Measurements from ENCODE around the gene HK3.

Gene HK3

DNA sequence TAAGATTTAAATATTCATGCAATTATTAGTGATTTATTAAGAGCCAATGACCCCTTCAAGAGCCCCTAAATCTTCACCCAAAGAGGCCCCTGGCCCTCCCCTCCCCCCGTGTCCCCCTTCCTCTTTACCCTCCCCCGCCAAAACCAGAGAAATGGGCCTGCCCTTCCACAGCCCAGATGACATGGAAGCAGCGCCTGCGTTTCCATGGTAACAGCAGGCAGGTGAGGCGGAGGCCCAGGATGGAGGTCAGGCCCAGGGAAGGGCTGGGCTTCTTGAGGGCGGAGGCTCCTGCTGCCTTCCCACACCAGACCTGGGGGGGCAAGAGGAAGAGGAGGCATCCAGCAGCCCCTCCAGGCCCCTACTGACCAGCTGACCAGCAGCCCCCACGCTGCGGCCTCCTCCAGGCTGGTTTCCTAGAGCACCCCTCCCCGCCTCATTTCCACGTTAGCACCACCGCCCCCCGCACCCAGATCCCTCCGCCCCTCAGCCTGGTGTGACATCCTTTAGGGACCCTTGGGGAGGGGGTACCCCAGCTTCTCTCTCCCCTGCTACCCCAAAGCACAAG lies 51.3 kb downstream of the HK3 start:
- no peak for FAIRE-seq

DNA sequence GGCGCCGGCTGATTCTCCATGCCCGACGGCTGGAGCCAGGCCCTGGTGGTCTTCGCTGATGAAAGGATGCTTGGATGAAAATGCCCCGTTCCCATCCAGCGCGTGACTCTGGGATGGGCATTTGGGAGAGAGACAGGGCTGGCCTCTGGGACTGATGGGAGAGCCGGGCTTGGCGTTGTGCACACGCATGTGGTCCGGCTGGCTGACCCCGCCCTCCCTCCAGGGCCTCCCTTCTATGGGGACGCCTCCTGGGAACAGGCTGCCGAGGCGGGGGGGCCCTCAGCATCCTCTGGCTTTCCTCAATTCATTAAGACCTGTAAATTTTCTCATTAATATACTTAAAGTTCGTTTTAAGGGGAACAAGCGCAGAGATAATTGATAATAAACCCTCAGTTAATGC lies 52.0 kb downstream of the HK3 start:
- FAIRE-seq = no peak

DNA sequence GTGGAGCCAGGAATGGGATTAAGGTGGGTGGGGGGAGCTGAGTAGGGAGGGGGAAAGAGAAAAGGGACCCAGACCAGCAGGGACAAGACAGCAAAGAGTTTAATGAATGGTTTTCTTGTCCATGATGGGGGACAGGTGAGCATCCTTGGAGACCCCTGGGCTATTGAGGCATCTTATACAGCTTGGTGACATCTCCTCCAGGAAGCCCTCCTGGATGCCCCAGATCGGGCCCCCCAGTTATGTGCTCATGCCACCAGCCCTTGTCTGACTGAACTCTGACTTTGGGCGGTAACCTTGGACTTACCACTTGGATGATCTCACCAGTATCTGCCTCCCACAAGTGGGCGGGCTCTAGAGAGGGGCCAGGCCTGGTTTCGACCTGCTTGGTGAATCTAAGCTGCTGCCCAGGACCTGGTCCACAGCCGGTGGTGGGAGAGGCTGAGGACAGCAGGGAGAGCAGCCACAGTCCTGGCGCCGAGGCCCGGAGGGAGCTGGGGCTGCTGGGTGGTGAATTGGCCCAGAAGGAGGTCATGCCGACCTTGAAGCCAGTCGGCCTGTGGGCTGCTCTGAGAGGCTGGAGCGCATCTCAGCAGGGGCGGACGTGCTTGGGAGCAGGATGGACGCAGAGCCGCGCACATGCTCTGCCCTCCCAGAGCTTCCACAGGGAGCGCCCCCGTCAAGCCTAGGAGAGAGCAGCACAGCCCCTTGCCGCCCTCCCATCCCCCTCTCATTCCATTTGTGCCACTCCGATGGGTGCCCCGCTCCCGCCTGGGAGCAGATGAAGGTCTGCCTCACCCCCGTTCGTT lies 52.6 kb downstream of the HK3 start:
- no peak for FAIRE-seq

DNA sequence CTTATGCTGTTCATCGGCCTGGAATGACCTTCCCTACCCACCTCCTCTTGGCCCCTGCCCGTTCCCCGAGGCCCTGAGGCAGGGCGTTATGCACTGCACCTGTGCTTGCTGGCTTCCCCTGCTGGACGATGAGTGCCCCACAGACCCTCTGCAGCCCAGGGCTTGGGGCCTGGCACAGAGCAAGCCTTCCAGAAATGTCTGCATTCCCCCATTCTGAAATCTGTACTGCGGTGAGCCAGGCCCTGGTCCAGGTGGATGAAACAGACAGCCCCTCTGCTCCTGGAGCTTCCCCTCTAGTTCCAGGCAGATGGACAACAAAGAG lies 53.8 kb downstream of the HK3 start:
- no peak for FAIRE-seq

DNA sequence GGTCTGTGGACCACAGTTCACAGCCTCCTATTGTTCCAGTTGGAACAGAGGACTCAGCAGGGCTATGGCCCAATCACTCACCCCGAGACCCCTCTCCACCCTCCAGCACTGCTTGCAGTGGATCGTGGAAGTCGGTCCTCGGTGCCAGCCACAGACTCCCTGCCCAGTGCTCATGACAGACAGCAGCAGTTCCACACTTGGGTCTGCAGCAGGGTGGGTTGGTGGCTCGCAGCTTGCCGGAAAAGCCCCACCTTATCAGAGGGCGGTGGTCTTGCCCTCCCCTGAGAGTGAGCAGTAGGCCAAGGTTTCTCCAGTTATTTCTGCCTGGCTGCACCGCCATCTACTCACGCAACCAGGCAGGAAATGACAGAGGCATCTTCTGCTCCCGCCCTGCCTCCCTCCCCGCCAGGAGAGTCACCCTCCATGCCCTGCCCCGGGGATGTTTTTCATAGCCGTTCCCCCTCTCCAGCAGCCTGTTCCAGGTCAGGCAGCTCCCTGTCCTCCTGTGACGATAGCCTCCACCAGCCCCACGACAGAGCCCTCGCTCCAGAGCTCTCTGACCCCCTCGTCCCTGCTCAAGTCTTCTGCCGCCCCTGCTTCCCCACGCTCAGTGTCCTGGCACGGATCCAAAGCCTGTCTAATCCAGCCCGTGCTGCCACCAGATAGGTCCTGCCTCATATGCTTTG lies 54.3 kb downstream of the HK3 start:
- FAIRE-seq = no peak

DNA sequence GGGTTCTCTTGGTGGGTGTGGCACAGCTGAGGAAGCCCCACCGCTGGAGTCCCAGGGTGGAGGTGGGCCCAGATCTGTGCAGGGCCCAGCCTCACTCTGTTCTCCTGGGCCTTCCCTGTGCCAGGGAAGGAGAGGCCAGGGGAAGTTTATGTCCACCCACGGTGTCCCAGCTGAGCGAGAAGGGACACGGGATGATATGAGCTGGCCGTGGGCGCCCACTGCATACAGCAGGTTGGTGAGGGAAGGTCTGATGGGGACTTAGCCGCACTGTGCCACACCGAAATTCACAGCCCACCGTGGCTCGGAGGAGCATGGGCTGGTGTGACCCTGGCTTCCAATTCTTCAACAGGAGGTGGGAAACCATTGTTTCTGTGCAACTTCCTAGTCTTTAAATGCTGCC lies 54.9 kb downstream of the HK3 start:
- FAIRE-seq = no peak

DNA sequence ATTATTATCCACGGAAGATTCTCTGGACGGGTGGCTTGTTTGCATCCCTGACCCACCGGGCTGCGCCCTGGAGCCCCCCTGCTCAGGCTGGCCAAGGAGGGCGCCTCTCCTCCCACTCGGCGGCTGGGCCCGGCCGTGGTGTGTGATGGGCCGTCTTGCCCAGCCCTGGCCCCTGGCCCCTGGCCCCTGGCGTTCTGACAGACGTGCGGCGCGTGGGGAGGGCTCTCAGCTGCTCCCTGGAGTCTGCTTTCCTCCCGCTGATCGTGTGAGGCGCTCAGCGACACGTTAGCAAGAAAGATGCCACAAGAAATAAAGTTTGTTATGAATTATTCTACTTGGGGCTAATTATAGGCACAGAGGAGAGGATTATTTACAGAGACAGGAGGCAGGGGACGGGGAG lies 55.5 kb downstream of the HK3 start:
- FAIRE-seq = no peak

DNA sequence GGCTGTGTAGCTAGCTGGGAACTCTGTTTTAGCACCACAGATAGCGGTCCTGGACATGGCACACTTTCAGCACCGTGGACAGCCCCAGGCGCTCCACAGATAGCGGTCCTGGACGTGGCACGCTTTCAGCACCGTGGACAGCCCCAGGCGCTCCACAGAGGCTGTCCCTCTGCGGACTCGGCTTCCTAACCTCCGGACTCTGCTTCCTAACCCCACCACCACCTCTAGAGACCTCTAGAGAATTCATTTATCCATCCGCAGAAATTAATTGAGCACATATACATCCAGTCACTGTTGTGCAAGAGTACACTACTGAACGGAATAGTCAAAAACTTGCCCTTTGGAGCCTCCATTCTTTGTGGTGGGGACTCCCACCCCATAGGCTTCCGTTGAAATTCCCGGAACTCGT lies 61.4 kb downstream of the HK3 start:
- FAIRE-seq = peak; percentile 12

DNA sequence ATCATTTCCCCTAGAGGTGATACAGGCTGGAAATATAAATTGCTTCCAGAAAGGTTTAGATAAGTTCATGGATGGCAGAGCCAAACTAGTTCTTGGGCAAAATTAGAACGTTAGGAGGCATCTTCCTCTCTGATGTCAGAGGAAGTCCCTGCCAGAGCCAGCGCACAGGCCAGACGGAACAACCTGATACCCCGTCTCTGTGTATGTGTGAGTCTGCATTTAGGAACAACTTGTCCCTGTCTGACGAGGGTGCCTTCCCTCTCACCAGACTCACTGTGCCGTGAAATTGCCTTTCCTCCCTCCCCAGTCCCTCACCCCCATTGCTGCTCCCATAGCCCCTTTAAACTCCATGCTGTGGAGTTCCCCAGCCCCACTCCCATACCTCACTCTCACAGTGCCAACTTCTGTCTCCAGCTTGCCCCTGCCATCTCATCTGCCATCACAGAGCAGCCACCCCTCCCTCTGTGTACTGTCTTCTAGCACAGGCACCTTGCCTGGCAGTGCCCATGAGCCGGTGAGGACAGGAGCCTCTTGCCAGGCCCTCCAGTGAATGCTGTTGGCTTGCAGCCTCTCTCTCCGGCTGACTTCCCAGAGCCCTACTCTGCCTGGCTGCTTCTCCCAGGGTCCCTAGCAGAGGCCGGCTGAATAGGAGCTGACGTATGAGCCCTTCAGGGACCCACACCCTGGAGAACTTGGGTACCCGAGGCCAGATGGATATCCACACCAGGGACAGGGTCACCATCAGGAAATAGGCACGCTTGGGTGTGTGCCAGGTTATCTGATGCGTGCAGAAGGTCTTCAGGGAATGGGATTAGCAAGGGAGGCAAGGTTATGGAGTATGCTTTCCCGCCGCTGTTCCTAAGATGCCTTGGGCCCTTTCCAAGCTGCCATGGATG lies 62.1 kb downstream of the HK3 start:
- FAIRE-seq = no peak

DNA sequence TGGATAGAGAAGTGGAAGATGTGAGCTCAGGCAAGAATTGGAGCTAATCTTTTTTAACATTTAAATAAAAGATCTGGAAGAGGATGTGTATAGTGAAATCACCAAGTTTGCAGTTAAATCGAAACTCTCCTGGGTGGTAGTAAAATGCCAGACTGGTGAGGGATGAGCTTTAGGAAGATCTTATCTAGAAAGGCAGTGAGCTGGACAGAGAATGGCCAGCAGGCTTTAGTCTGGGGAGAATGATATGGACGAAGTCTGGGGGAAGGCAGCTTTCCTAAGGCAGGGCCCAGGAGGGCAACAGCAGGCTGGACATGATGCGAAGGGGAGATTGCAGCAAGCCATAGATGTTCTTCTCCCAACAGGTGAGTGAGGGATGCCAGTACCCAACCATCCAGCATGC lies 63.2 kb downstream of the HK3 start:
- no peak for FAIRE-seq

DNA sequence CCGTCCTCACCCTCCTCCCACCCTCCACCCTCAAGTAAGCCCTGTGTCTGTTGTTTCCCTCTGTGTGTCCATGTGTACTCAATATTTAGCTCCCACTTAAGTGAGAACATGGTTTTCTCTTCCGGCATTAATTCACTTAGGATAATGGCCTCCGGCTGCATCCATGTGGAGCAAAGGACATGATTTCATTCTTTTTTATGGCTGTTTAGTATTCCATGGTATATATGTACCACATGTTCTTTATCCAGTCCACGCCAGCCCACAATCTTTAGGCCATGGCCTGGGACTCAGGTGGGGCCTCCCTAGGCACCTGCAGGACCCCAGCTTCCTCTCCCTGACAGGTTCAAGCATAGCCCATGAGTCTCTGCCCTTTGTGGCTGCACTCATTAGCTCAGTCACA lies 65.9 kb downstream of the HK3 start:
- no peak for FAIRE-seq

DNA sequence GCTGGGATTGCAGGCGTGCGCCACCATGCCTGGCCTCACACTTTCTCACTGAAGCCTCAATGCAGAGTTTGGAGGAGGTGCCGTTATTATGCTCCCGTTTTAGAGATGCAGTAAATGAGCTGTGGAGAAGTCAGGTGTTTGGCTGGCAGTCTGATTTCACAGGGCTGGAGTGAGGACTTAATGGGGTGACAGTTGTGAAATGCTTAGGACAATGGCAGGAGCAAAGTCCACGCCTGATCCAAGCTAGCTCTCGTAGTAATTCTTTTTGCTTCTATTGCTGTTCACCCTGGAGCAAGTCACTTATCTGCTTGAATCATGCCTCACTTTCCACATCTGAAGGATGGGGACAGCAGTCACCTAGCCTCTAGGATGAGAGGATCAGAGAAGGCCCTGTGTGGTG lies 67.0 kb downstream of the HK3 start:
- no peak for FAIRE-seq

DNA sequence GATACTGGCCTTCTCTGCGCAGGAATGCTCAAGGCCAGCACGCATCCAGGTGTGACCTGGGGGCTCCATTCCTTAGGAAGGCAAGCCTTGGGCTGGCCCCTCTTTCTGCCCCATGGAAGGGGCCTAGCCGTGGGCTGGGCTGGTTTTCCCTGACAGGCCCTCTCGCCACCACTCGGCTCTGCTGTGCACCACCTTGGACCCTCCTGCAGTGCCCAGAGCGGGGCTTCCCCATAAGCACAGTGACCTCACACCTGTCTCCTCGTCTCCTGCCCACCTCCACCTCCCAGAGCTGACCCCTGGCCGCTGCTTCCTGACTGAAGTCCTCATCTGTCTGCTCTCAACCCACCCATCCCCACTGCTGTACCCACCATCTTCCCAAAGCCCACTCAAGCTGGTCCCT lies 67.7 kb downstream of the HK3 start:
- no peak for FAIRE-seq

DNA sequence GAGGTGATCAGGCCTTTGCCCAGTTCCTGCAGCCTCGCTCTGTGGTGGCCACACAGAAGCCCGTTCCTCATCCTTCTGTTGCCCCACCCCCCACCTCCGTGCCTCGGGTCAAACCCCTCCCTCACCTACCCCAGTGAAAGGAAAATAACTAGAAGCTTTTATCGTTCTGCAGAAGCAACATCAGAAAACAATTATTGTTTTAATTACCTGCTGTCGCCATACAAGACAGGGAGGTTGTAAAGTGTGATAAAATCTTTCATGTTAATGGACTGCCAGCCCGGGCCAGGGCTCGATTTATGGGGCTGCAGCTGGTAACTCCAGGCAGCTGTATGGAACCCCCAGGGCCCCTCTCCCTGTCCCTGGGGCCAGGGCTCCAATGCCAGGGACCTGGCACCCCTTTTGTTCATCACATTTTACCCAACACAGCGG lies 68.1 kb downstream of the HK3 start:
- FAIRE-seq = no peak
